B cell (primary cell): Measurements from ENCODE around the gene CTNNB1. TPM values are rescaled to one million over a fixed set of nuclear protein-coding genes. Genes with fewer than 3 reads are reported as not detected.
A peak's percentile ranks its signal among the peaks of the same experiment; 100 is the strongest.

ENCODE experiments used
- ATAC-seq: fragments of 200-7000 bp; cut with Tn5 transposase; one replicate; pipeline ENCODE4 v1.10.0; 2021; ENCODE audit warnings: low read depth, mild to moderate bottlenecking, moderate number of reproducible peaks, moderate library complexity
- CTCF ChIA-PET: fragments of 350-600 bp; sonication (Branson Sonifier 250); formaldehyde crosslinking; loops from one replicate; lab custom pipeline; 2021; ENCODE audit warnings: antibody characterized with exemption, inconsistent platforms; lab: Charles Lee
- POLR2A ChIA-PET: fragments of 350-600 bp; sonication (Branson Sonifier 250); formaldehyde crosslinking; loops from one replicate; lab custom pipeline; 2021; ENCODE audit warnings: antibody characterized with exemption; lab: Charles Lee
- DNase-seq: peaks from one replicate; pipeline ENCODE4 v3.0.0; 2013
- H2AFZ ChIP-seq: 2 replicates; pipeline ENCODE4 v1.6.1; 2012; ENCODE audit warnings: mild to moderate bottlenecking, low read depth, low read length; ENCODE audit not compliant: insufficient read depth, poor library complexity, severe bottlenecking
- H3K27ac ChIP-seq, 2 donors: 1 replicate in 1 of 2; 2 replicates in 1 of 2; pipeline ENCODE4 v1.5.1; 2012 to 2013; ENCODE audit warnings: low read length in 2 of 2, mild to moderate bottlenecking in 2 of 2, moderate library complexity in 1 of 2
- H3K27me3 ChIP-seq, 4 experiments: fragments of 200-600 bp in 1 of 4; sonication (generic) in 1 of 4; replicated peaks in 1 of 4; 1 replicate in 2 of 4; 2 replicates in 2 of 4; pipeline versions ENCODE4 v1.6.1 to v1.7.0; 2013 to 2016; ENCODE audit warnings: low read length in 3 of 4, mild to moderate bottlenecking in 2 of 4, mixed read lengths in 1 of 4, moderate library complexity in 1 of 4; ENCODE audit not compliant: insufficient read depth in 4 of 4, control insufficient read depth in 3 of 4; ENCODE audit errors: control extremely low read depth in 1 of 4
- H3K36me3 ChIP-seq, 2 experiments: replicated peaks in 1 of 2; 1 replicate in 1 of 2; 2 replicates in 1 of 2; pipeline versions ENCODE4 v1.6.1 to v1.7.1; 2013; ENCODE audit warnings: low read length in 1 of 2; ENCODE audit not compliant: insufficient read depth in 2 of 2, control insufficient read depth in 1 of 2; ENCODE audit errors: control extremely low read depth in 1 of 2, extremely low read depth in 1 of 2
- H3K4me1 ChIP-seq, 2 donors: fragments of 200-600 bp in 1 of 2; sonication (generic) in 1 of 2; 1 replicate in 1 of 2; 2 replicates in 1 of 2; pipeline versions ENCODE4 v1.5.1 to v1.6.1; 2013 to 2017; ENCODE audit warnings: low read length in 2 of 2; ENCODE audit not compliant: control insufficient read depth in 2 of 2, insufficient read depth in 2 of 2
- H3K4me2 ChIP-seq: replicated peaks from 2 replicates; pipeline ENCODE3; 2012; ENCODE audit warnings: mild to moderate bottlenecking, low read depth, low read length; ENCODE audit not compliant: poor library complexity, severe bottlenecking
- H3K4me3 ChIP-seq, 5 experiments: fragments of 200-600 bp in 1 of 5; sonication (generic) in 1 of 5; 1 replicate in 3 of 5; 2 replicates in 2 of 5; pipeline versions ENCODE4 v1.5.1 to v1.7.0; 2011 to 2016; ENCODE audit warnings: low read length in 4 of 5, mild to moderate bottlenecking in 4 of 5, low read depth in 2 of 5, control low read depth in 1 of 5, moderate library complexity in 1 of 5; ENCODE audit not compliant: insufficient read depth in 1 of 5; ENCODE audit errors: control extremely low read depth in 1 of 5, extremely low read depth in 1 of 5
- H3K79me2 ChIP-seq: fragments of 200-600 bp; sonication (generic); one replicate; pipeline ENCODE4 v1.6.0; 2016; ENCODE audit warnings: low read length; ENCODE audit not compliant: control insufficient read depth, insufficient read depth
- H3K9ac ChIP-seq: fragments of 200-600 bp; sonication (generic); 2 replicates; pipeline ENCODE4 v1.6.1; 2017; ENCODE audit warnings: mild to moderate bottlenecking, low read length, moderate library complexity
- H3K9me3 ChIP-seq, 3 donors: one replicate each; pipeline versions ENCODE4 v1.6.1 to v1.7.1; 2013; ENCODE audit warnings: low read length in 2 of 3; ENCODE audit not compliant: control insufficient read depth in 2 of 3, insufficient read depth in 1 of 3; ENCODE audit errors: control extremely low read depth in 1 of 3
- H4K20me1 ChIP-seq: 2 replicates; pipeline ENCODE4 v1.6.0; 2012; ENCODE audit warnings: mild to moderate bottlenecking, low read length; ENCODE audit not compliant: insufficient read depth, control insufficient read depth, poor library complexity, severe bottlenecking
- H3K27ac Mint-ChIP-seq: one replicate; pipeline ENCODE4 v1.8.0; 2021; ENCODE audit warnings: mixed read lengths
- H3K27me3 Mint-ChIP-seq: one replicate; pipeline ENCODE4 v1.8.0; 2021; ENCODE audit warnings: mixed read lengths
- H3K4me1 Mint-ChIP-seq: one replicate; pipeline ENCODE4 v1.8.0; 2021; ENCODE audit warnings: mixed read lengths
- H3K4me3 Mint-ChIP-seq: one replicate; pipeline ENCODE4 v1.8.0; 2021; ENCODE audit warnings: mixed read lengths
- H3K9me3 Mint-ChIP-seq: one replicate; pipeline ENCODE4 v1.8.0; 2022; ENCODE audit warnings: mixed read lengths; ENCODE audit not compliant: insufficient read depth
- EZH2 ChIP-seq: IDR thresholded peaks from 2 replicates; pipeline ENCODE4 v1.6.1; 2012; ENCODE audit warnings: borderline replicate concordance, low read depth, mild to moderate bottlenecking, moderate library complexity, low read length; ENCODE audit not compliant: insufficient read depth, poor library complexity, severe bottlenecking
- WGBS: methylation state at CpG from one replicate; pipeline ENCODE4 v1.1.5; 2013; ENCODE audit warnings: missing lambda C conversion rate; ENCODE audit not compliant: insufficient coverage; 5-methylcytosine and 5-hydroxymethylcytosine counted together
- intact Hi-C: fragments of 100-400 bp; cut with micrococcal nuclease; formaldehyde crosslinking; loops from one replicate; pipeline ENCODE4 v1.10.0; 2022
- polyA plus RNA-seq: library from polyadenylated mRNA; depleted of rRNA; stranded (reverse); fragments of >200 nt; gene quantifications from 2 replicates; pipeline ENCODE4 v1.2.3, GENCODE V29; 2012
- total RNA-seq, 2 donors: library from RNA; stranded (reverse); fragments of 120-200 nt in 1 of 2; gene quantifications; 1 replicate in 1 of 2; 2 replicates in 1 of 2; pipeline versions ENCODE4 v1.2.3 to v1.2.4, GENCODE V29; 2013 to 2022
- TF ChIP-seq, protein P1 (sequence below): fragments of 200-600 bp; IDR thresholded peaks from one replicate; pipeline ENCODE4 v1.8.0; 2022; ENCODE audit warnings: antibody characterized with exemption, mild to moderate bottlenecking

Gene CTNNB1
- total and polyA plus RNA-seq, 2 donors (not counting 1 experiment from before 2014, with no cell fraction given): 103 to 178 TPM

- Histone ChIP-seq H4K20me1 (peaks cover 79% of the 10 kb centered on the region), H3K9me3 (no peaks in the 10 kb centered on the region), H3K4me2 (peak overlapping the region; percentile 83), H3K9ac (no peak overlapping the region), H3K79me2 (peaks cover 99% of the 10 kb centered on the region), H3K36me3 (no peaks in the 10 kb centered on the region), H3K4me3 (peak overlapping the region in 1 of 5 experiments; percentile 97), H3K27me3 (no peaks in the 10 kb centered on the region), H3K4me1 (peaks cover 61 to 78% of the 10 kb centered on the region in 2 donors), H3K27ac (peak overlapping the region in 1 of 2 donors; percentile 17), H2AFZ (no peak overlapping the region)
- no peaks in the 10 kb centered on the region for H3K9me3 Mint-ChIP-seq
- CTCF ChIA-PET: interaction anchor here (0.6 to 2.0 kb wide), 9 partner anchors 9 to 622 kb away, joined by 3 to 8 read pairs (median 4); no protein-coding TSS in a partner anchor
- H3K4me1 Mint-ChIP-seq: peaks cover 80% of the 10 kb centered on the region
- no peak for ATAC-seq
- no peaks in the 10 kb centered on the region for H3K27me3 Mint-ChIP-seq
- TF ChIP-seq, protein P1, sequence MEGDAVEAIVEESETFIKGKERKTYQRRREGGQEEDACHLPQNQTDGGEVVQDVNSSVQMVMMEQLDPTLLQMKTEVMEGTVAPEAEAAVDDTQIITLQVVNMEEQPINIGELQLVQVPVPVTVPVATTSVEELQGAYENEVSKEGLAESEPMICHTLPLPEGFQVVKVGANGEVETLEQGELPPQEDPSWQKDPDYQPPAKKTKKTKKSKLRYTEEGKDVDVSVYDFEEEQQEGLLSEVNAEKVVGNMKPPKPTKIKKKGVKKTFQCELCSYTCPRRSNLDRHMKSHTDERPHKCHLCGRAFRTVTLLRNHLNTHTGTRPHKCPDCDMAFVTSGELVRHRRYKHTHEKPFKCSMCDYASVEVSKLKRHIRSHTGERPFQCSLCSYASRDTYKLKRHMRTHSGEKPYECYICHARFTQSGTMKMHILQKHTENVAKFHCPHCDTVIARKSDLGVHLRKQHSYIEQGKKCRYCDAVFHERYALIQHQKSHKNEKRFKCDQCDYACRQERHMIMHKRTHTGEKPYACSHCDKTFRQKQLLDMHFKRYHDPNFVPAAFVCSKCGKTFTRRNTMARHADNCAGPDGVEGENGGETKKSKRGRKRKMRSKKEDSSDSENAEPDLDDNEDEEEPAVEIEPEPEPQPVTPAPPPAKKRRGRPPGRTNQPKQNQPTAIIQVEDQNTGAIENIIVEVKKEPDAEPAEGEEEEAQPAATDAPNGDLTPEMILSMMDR: peak; percentile 18
- TF ChIP-seq EZH2: no peak
- H3K27ac Mint-ChIP-seq: no peak overlapping the region
- DNase-seq: no peak
- intact Hi-C loops: loop anchor here (1.0 to 10.0 kb wide), 5 partner anchors 39 to 876 kb away; no protein-coding TSS in a partner anchor
- POLR2A ChIA-PET: interaction anchor here (0.7 kb wide), 1 partner anchor 20 kb away, joined by 4 read pairs; no protein-coding TSS in a partner anchor
- peak overlapping the region; percentile 96 for H3K4me3 Mint-ChIP-seq
Measured at GRCh38 chr3:41202834-41203345, 3.6 kb downstream of the CTNNB1 start.

DNA sequence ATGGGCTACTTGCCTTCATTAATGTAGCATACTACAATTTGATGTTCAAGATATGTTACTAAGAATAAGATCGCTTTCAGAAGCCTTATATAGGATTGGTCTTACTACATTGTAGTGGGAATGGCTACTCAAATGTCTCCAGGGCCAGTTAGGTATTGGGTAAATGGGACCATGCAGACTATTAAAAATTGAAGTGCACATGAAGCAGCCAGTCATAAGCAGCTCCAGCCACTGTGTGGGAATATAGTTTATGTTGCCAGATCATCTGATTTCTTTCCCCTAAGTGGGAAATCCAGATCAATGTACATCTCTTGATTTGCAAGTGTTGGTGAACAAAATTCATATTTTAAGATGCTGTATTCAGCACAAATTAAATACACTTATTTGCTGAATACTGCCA is 5.1 kb downstream of the CTNNB1 start:
- Histone ChIP-seq H3K27me3 (no peaks in the 10 kb centered on the region), H3K9me3 (peaks cover 0 to under 1% (median 0%) of the 10 kb centered on the region in 3 donors), H4K20me1 (peaks cover 94% of the 10 kb centered on the region), H3K4me3 (no peak overlapping the region), H3K4me1 (peaks cover 54 to 82% of the 10 kb centered on the region in 2 donors), H3K9ac (no peak overlapping the region), H3K4me2 (peak overlapping the region; percentile 83), H3K27ac (peak overlapping the region in 1 of 2 donors; percentile 10), H2AFZ (no peak overlapping the region), H3K79me2 (peaks cover 100% of the 10 kb centered on the region), H3K36me3 (no peaks in the 10 kb centered on the region)
- TF ChIP-seq EZH2: no peak
- TF ChIP-seq, protein P1: no peak
- no peaks in the 10 kb centered on the region for H3K27me3 Mint-ChIP-seq
- ChIA-PET CTCF (no interaction called here), POLR2A (no interaction called here)
- ATAC-seq (no peak), DNase-seq (no peak)
- intact Hi-C loops: loop anchor here (5.0 to 10.0 kb wide), 4 partner anchors 38 to 877 kb away; no protein-coding TSS in a partner anchor
- H3K27ac Mint-ChIP-seq: no peak overlapping the region
- no CpG with 5 or more reads among the region's 1 CpG for WGBS
- no peaks in the 10 kb centered on the region for H3K9me3 Mint-ChIP-seq
- H3K4me1 Mint-ChIP-seq: peaks cover 88% of the 10 kb centered on the region
- peak overlapping the region; percentile 27 for H3K4me3 Mint-ChIP-seq
